GM23338 (cell line): ENCODE measurements around the gene PTPRH. TPM values are rescaled to one million over a fixed set of nuclear protein-coding genes. Genes with fewer than 3 reads are reported as not detected.

Experiments
- ATAC-seq: fragments of 200-7000 bp; cut with Tn5 transposase; 3 replicates; pipeline ENCODE4 v1.9.1; 2020
- DNase-seq: peaks from one replicate; pipeline ENCODE4 v3.0.0-alpha.2; 2015; ENCODE audit warnings: low spot score
- H2AFZ ChIP-seq: fragments of 200-600 bp; sonication (generic); 2 replicates; pipeline ENCODE4 v1.8.0; 2016; ENCODE audit warnings: antibody characterized with exemption, mild to moderate bottlenecking, moderate library complexity
- H3F3A ChIP-seq: fragments of 200-600 bp; sonication (generic); replicated peaks from 2 replicates; pipeline ENCODE4 v1.8.0; 2017; ENCODE audit warnings: antibody characterized with exemption, mixed run types, low read depth
- H3K27ac ChIP-seq: fragments of 200-600 bp; sonication (generic); 2 replicates; pipeline ENCODE4 v1.6.1; 2016; ENCODE audit warnings: low read depth
- H3K27me3 ChIP-seq: fragments of 200-600 bp; sonication (generic); 2 replicates; pipeline ENCODE4 v1.8.0; 2016; ENCODE audit warnings: mild to moderate bottlenecking, mixed run types, moderate library complexity; ENCODE audit not compliant: insufficient read depth
- H3K36me3 ChIP-seq: fragments of 200-600 bp; sonication (generic); 2 replicates; pipeline ENCODE4 v1.8.0; 2016; ENCODE audit warnings: mild to moderate bottlenecking; ENCODE audit not compliant: insufficient read depth
- H3K4me1 ChIP-seq: fragments of 200-600 bp; sonication (generic); 2 replicates; pipeline ENCODE4 v1.8.0; 2016; ENCODE audit warnings: mild to moderate bottlenecking, moderate library complexity; ENCODE audit not compliant: insufficient read depth
- H3K4me2 ChIP-seq: fragments of 200-600 bp; sonication (generic); 2 replicates; pipeline ENCODE4 v1.7.1; 2017; ENCODE audit warnings: mixed run types
- H3K4me3 ChIP-seq: fragments of 200-600 bp; sonication (generic); 2 replicates; pipeline ENCODE4 v1.6.1; 2016; ENCODE audit warnings: mixed run types
- H3K79me2 ChIP-seq: fragments of 200-600 bp; sonication (generic); replicated peaks from 2 replicates; pipeline ENCODE4 v1.8.0; 2017; ENCODE audit warnings: mild to moderate bottlenecking; ENCODE audit not compliant: insufficient read depth
- H3K9me2 ChIP-seq: fragments of 200-600 bp; sonication (generic); 2 replicates; pipeline ENCODE4 v1.8.0; 2017; ENCODE audit not compliant: insufficient read depth
- H4K20me1 ChIP-seq: fragments of 200-600 bp; sonication (generic); replicated peaks from 2 replicates; pipeline ENCODE4 v1.8.0; 2017; ENCODE audit warnings: mild to moderate bottlenecking; ENCODE audit not compliant: insufficient read depth
- H3K27ac Mint-ChIP-seq: 2 replicates; pipeline ENCODE4 v1.8.0; 2020; ENCODE audit warnings: inconsistent platforms, mild to moderate bottlenecking, moderate library complexity, mixed read lengths
- H3K27me3 Mint-ChIP-seq: 3 replicates; pipeline ENCODE4 v1.8.0; 2022; ENCODE audit warnings: low read depth, mild to moderate bottlenecking, moderate library complexity, mixed read lengths, inconsistent platforms; ENCODE audit not compliant: insufficient read depth, poor library complexity
- H3K36me3 Mint-ChIP-seq: 3 replicates; pipeline ENCODE4 v1.8.0; 2021; ENCODE audit warnings: low read depth, mild to moderate bottlenecking, inconsistent platforms, moderate library complexity, mixed read lengths
- H3K4me1 Mint-ChIP-seq: 3 replicates; pipeline ENCODE4 v1.8.0; 2020; ENCODE audit warnings: mild to moderate bottlenecking, inconsistent platforms, mixed read lengths
- H3K4me3 Mint-ChIP-seq: 3 replicates; pipeline ENCODE4 v1.8.0; 2021; ENCODE audit warnings: moderate library complexity, mild to moderate bottlenecking, inconsistent platforms, mixed read lengths
- H3K9me3 Mint-ChIP-seq: 3 replicates; pipeline ENCODE4 v1.8.0; 2020; ENCODE audit warnings: moderate library complexity, mild to moderate bottlenecking, inconsistent platforms, mixed read lengths
- CREB1 ChIP-seq: fragments of 250-450 bp; sonication (Bioruptor Pico); IDR thresholded peaks from 2 replicates; pipeline ENCODE4 v1.5.0; 2020; ENCODE audit warnings: low read depth, mild to moderate bottlenecking, moderate library complexity
- CTCF ChIP-seq, 2 experiments: fragments of 200-600 bp in 1 of 2; sonication (generic) in 1 of 2; conservative IDR thresholded peaks; 2 replicates each; pipeline versions ENCODE4 v1.5.1 to v1.6.1; 2016 to 2017; ENCODE audit warnings: antibody characterized with exemption in 2 of 2, low read depth in 2 of 2, mild to moderate bottlenecking in 2 of 2, moderate library complexity in 1 of 2
- JUNB ChIP-seq: IDR thresholded peaks from one replicate; pipeline ENCODE4 v1.6.1; 2016; ENCODE audit warnings: antibody characterized with exemption; ENCODE audit not compliant: unreplicated experiment
- NANOG ChIP-seq: IDR thresholded peaks from 2 replicates; pipeline ENCODE4 v1.6.1; 2016; ENCODE audit warnings: antibody characterized with exemption, borderline replicate concordance
- POLR2AphosphoS5 ChIP-seq: IDR thresholded peaks from 2 replicates; pipeline ENCODE4 v1.6.1; 2016; ENCODE audit warnings: antibody characterized with exemption, low read depth
- REST ChIP-seq: IDR thresholded peaks from one replicate; pipeline ENCODE4 v1.6.1; 2018; ENCODE audit warnings: antibody characterized with exemption; ENCODE audit not compliant: unreplicated experiment
- ZNF331 ChIP-seq: fragments of 250-450 bp; sonication (Bioruptor Pico); IDR thresholded peaks from 2 replicates; pipeline ENCODE4 v1.5.0; 2020; ENCODE audit warnings: low read depth, mild to moderate bottlenecking, moderate library complexity
- polyA plus RNA-seq: library from polyadenylated mRNA; unstranded; fragments of >200 nt; fragmentation: Nextera tagmentation; extraction: Ambion mirVana; gene quantifications from 2 replicates; pipeline ENCODE4 v1.2.1, GENCODE V29; 2016
- total RNA-seq: library from RNA; depleted of rRNA; stranded (reverse); fragments of >200 nt; shearing (Covaris generic); gene quantifications from 2 replicates; pipeline ENCODE4 v1.2.3, GENCODE V29; 2014
- TF ChIP-seq, protein P1 (sequence below): IDR thresholded peaks from 2 replicates; pipeline ENCODE4 v1.6.1; 2016; ENCODE audit warnings: antibody characterized with exemption

The PTPRH gene
- total and polyA plus RNA-seq, 2 experiments from 2014 or later: 0.16 to 2.1 TPM

GRCh38 chr19:55166530-55167268 lies 42.6 kb downstream of the PTPRH start, which contains the start of gene DNAAF3 (continued):
- no peak; the same call in none of the 2 replicates for TF ChIP-seq CREB1 (CRISPR knock-in tag)
- no peak for TF ChIP-seq JUNB

DNA sequence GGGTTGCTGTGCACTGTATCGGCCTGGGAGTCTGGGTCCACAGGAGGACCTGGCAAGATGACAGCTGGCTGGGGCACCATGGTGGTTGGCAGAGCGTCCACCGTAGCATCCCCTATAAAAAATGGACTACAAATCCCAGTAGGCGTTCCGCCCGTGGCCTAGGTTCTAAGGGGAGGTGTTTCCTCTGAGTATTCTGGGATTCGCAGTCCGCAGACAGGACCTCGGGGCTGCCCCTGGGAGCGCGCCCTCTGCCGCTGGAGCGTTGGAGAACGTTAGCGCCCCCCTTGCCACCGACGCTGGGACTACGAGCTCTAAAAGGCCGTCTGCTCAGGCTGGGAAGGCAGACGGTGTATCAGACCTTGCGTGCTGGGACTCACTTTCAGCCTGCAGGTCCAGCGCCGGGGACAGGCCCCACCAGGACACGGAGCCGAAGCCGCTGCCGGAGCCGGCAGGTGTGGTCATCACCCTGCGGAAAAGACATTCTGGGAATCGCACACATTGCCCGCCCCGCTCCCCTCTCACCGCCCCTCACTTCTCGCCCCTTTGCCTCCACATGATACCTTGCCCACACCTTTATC lies 43.3 kb downstream of the PTPRH start:
- ATAC-seq (peak; percentile 83), DNase-seq (peak; percentile 98)
- H2AFZ ChIP-seq: 0 out of 2 replicates have a peak overlapping the region, but pooled peaks have one; percentile 50
- peak overlapping the region; percentile 80 for H3K4me2 ChIP-seq
- peaks cover 11% of the 10 kb centered on the region; the same call in 2 of the 3 replicates for H3K4me1 Mint-ChIP-seq
- H3K27me3 Mint-ChIP-seq: peaks cover 31% of the 10 kb centered on the region
- no peaks in the 10 kb centered on the region for H4K20me1 ChIP-seq
- H3K4me3 Mint-ChIP-seq: peak overlapping the region; percentile 85
- peaks cover 6% of the 10 kb centered on the region; the same call in 1 of the 2 replicates for H3K4me1 ChIP-seq
- H3K79me2 ChIP-seq: no peaks in the 10 kb centered on the region
- H3K27ac Mint-ChIP-seq: peak overlapping the region; percentile 99
- no peak overlapping the region for H3K27ac ChIP-seq
- peak; percentile 40 for TF ChIP-seq CREB1 (CRISPR knock-in tag)
- peak; percentile 79 to 86 for TF ChIP-seq CTCF (conservative IDR thresholded peaks at IDR 0.05; ENCODE audit: low read depth in 2 of 2)
- TF ChIP-seq, protein P1, sequence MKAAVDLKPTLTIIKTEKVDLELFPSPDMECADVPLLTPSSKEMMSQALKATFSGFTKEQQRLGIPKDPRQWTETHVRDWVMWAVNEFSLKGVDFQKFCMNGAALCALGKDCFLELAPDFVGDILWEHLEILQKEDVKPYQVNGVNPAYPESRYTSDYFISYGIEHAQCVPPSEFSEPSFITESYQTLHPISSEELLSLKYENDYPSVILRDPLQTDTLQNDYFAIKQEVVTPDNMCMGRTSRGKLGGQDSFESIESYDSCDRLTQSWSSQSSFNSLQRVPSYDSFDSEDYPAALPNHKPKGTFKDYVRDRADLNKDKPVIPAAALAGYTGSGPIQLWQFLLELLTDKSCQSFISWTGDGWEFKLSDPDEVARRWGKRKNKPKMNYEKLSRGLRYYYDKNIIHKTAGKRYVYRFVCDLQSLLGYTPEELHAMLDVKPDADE: peak; percentile 94
- TF ChIP-seq POLR2AphosphoS5: no peak
- H3K36me3 ChIP-seq: no peaks in the 10 kb centered on the region
- no peaks in the 10 kb centered on the region for H3K9me2 ChIP-seq
- H3K9me3 Mint-ChIP-seq: no peaks in the 10 kb centered on the region
- H3K27me3 ChIP-seq: peaks cover 50% of the 10 kb centered on the region
- H3F3A ChIP-seq: 0 out of 2 replicates have a peak, but pooled peaks cover 3% of the 10 kb centered on the region
- no peaks in the 10 kb centered on the region for H3K36me3 Mint-ChIP-seq
- H3K4me3 ChIP-seq: peak overlapping the region; percentile 58

DNA sequence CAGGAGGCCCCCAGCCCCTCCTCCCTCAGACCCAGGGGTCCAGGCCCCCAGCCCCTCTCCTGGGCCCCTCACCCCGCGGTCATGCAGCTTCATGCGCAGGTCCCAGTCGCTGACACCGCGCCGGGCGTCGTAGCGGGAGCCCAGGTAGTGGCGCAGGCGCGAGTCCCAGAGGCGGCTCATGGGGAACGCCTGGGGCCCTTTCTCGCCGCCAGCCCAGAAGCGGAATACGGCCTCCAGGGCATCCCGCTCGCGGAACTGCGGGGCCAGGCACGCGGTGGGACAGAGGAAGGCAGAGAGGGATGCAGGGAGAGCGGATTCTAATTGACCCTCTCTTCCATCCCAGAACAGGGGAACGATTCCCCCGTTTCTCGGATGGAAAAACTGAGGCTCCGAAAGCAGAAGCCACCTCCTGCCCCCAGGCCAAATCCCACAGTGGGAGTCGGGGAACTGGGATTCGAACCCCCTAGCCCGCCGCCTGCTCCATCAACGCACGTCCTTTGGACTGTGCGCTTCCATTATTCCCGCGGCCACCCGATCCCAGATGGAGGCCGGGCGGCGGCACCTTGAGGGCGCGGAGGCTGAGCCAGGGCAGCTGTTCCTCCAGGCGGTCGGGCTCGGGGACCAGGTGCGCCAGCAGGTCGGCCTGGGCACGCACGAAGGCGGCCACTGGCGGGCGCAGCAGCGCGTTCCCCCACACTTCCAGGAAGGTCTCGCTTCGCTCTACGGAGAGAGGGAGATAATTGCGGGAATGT lies 47.6 kb downstream of the PTPRH start:
- Histone ChIP-seq H2AFZ (0 out of 2 replicates have a peak overlapping the region, but pooled peaks have one; percentile 63), H3K79me2 (no peaks in the 10 kb centered on the region), H3K27me3 (peaks cover 32% of the 10 kb centered on the region), H3K4me1 (peaks cover 30% of the 10 kb centered on the region), H3K36me3 (no peaks in the 10 kb centered on the region), H3K4me3 (peak overlapping the region; percentile 56), H3F3A (no peaks in the 10 kb centered on the region), H4K20me1 (no peaks in the 10 kb centered on the region), H3K27ac (no peak overlapping the region), H3K9me2 (no peaks in the 10 kb centered on the region), H3K4me2 (peak overlapping the region; percentile 86)
- no peak for TF ChIP-seq ZNF331 (CRISPR knock-in tag)
- TF ChIP-seq JUNB: no peak
- no peak for TF ChIP-seq NANOG
- TF ChIP-seq, protein P1: no peak
- peak in 1 of 2 experiments; percentile 30; a peak in 2 of 4 replicates for TF ChIP-seq CTCF (conservative IDR thresholded peaks at IDR 0.05; ENCODE audit: low read depth in 2 of 2)
- TF ChIP-seq REST: no peak
- peaks cover 25% of the 10 kb centered on the region for H3K4me1 Mint-ChIP-seq
- H3K9me3 Mint-ChIP-seq: no peaks in the 10 kb centered on the region
- no peak overlapping the region for H3K27ac Mint-ChIP-seq
- DNase-seq (peak; percentile 70), ATAC-seq (peak; percentile 0)
- no peak overlapping the region for H3K4me3 Mint-ChIP-seq
- H3K27me3 Mint-ChIP-seq: peaks cover 48% of the 10 kb centered on the region
- no peaks in the 10 kb centered on the region; the same call in 2 of the 3 replicates for H3K36me3 Mint-ChIP-seq
